ENCODE measurements around the gene TMC7.

DNA sequence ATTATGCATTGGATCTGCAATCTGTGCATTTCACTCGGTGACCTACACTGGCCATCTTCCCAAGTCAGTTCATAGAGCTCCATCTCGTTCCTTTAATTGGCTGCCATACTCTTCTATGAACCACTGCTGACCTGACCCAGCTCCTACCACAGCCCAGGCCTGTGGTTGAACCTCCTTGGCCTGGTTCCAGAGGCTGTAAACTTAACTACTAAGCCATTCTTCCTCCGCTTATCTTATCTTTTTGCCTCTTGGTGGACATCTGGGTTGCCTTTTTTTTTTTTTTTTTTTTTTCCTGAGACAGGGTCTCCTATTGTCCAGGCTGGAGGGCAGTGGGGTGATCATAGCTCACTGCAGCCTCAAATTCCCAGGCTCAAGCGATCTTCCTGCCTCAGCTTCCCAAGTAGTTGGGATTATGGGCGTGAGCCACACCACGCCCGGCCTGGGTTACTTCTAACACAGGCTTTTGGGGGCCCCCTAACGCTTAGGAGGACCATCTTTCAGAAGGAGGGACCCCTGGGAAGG, 102.0 kb downstream of the TMC7 start:
- TF ChIP-seq CTCF (IDR thresholded peaks at IDR 0.05; ENCODE audit: poor library complexity): no peak
- TF ChIP-seq EZH2phosphoT487 (IDR thresholded peaks at IDR 0.05; ENCODE audit: low read depth, severe bottlenecking, unreplicated experiment): no peak
- no peak for TF ChIP-seq EZH2 (IDR thresholded peaks at IDR 0.05; ENCODE audit: borderline replicate concordance)

Measured in hepatocyte (in vitro differentiated cells).